Astrocyte (in vitro differentiated cells and primary cell): Measurements from ENCODE around the gene APEX1. TPM values are rescaled to one million over a fixed set of nuclear protein-coding genes. Genes with fewer than 3 reads are reported as not detected.

Experiments used
- DNase-seq: peaks from one replicate; pipeline ENCODE4 v3.0.0-alpha.2; 2010; ENCODE audit warnings: low read depth
- FAIRE-seq: peaks from 2 replicates; lab custom pipeline; 2011; peaks lifted over from hg19 to GRCh38; lab: Jason Lieb, UNC
- H2AFZ ChIP-seq: 2 replicates; pipeline ENCODE4 v1.6.0; 2012; ENCODE audit warnings: low read depth, low read length, inconsistent platforms
- H3K27ac ChIP-seq: 2 replicates; pipeline ENCODE4 v1.5.1; 2011; ENCODE audit warnings: low read depth, low read length, inconsistent platforms
- H3K27me3 ChIP-seq: 2 replicates; pipeline ENCODE4 v1.6.0; 2011; ENCODE audit warnings: low read length, inconsistent platforms; ENCODE audit not compliant: insufficient read depth
- H3K36me3 ChIP-seq: 2 replicates; pipeline ENCODE4 v1.5.1; 2011; ENCODE audit warnings: low read length, inconsistent platforms; ENCODE audit not compliant: insufficient read depth
- H3K4me1 ChIP-seq: 2 replicates; pipeline ENCODE4 v1.5.1; 2011; ENCODE audit warnings: low read length, inconsistent platforms; ENCODE audit not compliant: insufficient read depth
- H3K4me2 ChIP-seq: 2 replicates; pipeline ENCODE4 v1.6.0; 2012; ENCODE audit warnings: low read length, inconsistent platforms
- H3K4me3 ChIP-seq: 2 replicates; pipeline ENCODE4 v1.5.1; 2011; ENCODE audit warnings: low read depth, mild to moderate bottlenecking, low read length, inconsistent platforms; ENCODE audit not compliant: insufficient read depth
- H3K79me2 ChIP-seq: 2 replicates; pipeline ENCODE4 v1.6.0; 2012; ENCODE audit warnings: mild to moderate bottlenecking, low read length, inconsistent platforms; ENCODE audit not compliant: insufficient read depth
- H3K9ac ChIP-seq: 2 replicates; pipeline ENCODE4 v1.6.0; 2012; ENCODE audit warnings: mild to moderate bottlenecking, low read length, inconsistent platforms
- H3K9me3 ChIP-seq: 2 replicates; pipeline ENCODE4 v1.5.1; 2012; ENCODE audit warnings: low read depth, mild to moderate bottlenecking, low read length, inconsistent platforms; ENCODE audit not compliant: insufficient read depth
- H4K20me1 ChIP-seq: 2 replicates; pipeline ENCODE4 v1.6.0; 2012; ENCODE audit warnings: low read length, inconsistent platforms; ENCODE audit not compliant: insufficient read depth
- H3K27ac Mint-ChIP-seq: one replicate; pipeline ENCODE4 v1.8.0; 2021; ENCODE audit warnings: mild to moderate bottlenecking, mixed read lengths; ENCODE audit not compliant: unreplicated experiment
- H3K27me3 Mint-ChIP-seq: one replicate; pipeline ENCODE4 v1.8.0; 2021; ENCODE audit warnings: low read depth, mixed read lengths; ENCODE audit not compliant: unreplicated experiment
- H3K36me3 Mint-ChIP-seq: one replicate; pipeline ENCODE4 v1.8.0; 2021; ENCODE audit warnings: low read depth, mixed read lengths; ENCODE audit not compliant: unreplicated experiment
- H3K4me1 Mint-ChIP-seq: one replicate; pipeline ENCODE4 v1.8.0; 2021; ENCODE audit warnings: low read depth, mixed read lengths; ENCODE audit not compliant: unreplicated experiment
- H3K4me3 Mint-ChIP-seq: one replicate; pipeline ENCODE4 v1.8.0; 2021; ENCODE audit warnings: mild to moderate bottlenecking, moderate library complexity, mixed read lengths; ENCODE audit not compliant: unreplicated experiment
- H3K9me3 Mint-ChIP-seq: one replicate; pipeline ENCODE4 v1.8.0; 2021; ENCODE audit warnings: mild to moderate bottlenecking, mixed read lengths; ENCODE audit not compliant: unreplicated experiment
- CTCF ChIP-seq: IDR thresholded peaks from 2 replicates; pipeline ENCODE4 v1.5.1; 2011; ENCODE audit warnings: low read depth, mild to moderate bottlenecking, inconsistent platforms, low read length, moderate library complexity; ENCODE audit not compliant: insufficient read depth
- EZH2 ChIP-seq: IDR thresholded peaks from 2 replicates; pipeline ENCODE4 v1.6.1; 2012; ENCODE audit warnings: mild to moderate bottlenecking, low read length, inconsistent platforms; ENCODE audit not compliant: insufficient read depth
- total RNA-seq: library from RNA; stranded (reverse); gene quantifications from 2 replicates; pipeline ENCODE4 v1.2.1, GENCODE V29; 2021

APEX1 gene
- total RNA-seq, 1 donor from 2014 or later: 142 TPM

GRCh38 chr14:20429801-20430669 lies 25.0 kb upstream of the APEX1 start:
- peak overlapping the region; percentile 47 for H3K27ac Mint-ChIP-seq
- no peak overlapping the region for H3K4me3 ChIP-seq
- H3K27me3 Mint-ChIP-seq: peaks cover 6% of the 10 kb centered on the region
- peak overlapping the region; percentile 27 for H3K4me3 Mint-ChIP-seq
- H3K4me1 ChIP-seq: peaks cover 3% of the 10 kb centered on the region
- H3K79me2 ChIP-seq: no peaks in the 10 kb centered on the region
- H3K36me3 ChIP-seq: no peaks in the 10 kb centered on the region
- no peak overlapping the region for H2AFZ ChIP-seq
- DNase-seq (no peak), FAIRE-seq (no peak)
- no peak overlapping the region for H3K4me2 ChIP-seq
- H3K27ac ChIP-seq: no peak overlapping the region
- no peak for TF ChIP-seq EZH2
- TF ChIP-seq CTCF: no peak
- H3K27me3 ChIP-seq: no peaks in the 10 kb centered on the region
- peaks cover 13% of the 10 kb centered on the region for H3K4me1 Mint-ChIP-seq
- no peaks in the 10 kb centered on the region for H3K9me3 Mint-ChIP-seq
- H3K9ac ChIP-seq: no peak overlapping the region
- H3K36me3 Mint-ChIP-seq: no peaks in the 10 kb centered on the region
- no peaks in the 10 kb centered on the region for H3K9me3 ChIP-seq
- H4K20me1 ChIP-seq: no peaks in the 10 kb centered on the region

- Histone ChIP-seq H3K4me1 (peaks cover 15% of the 10 kb centered on the region), H3K27me3 (no peaks in the 10 kb centered on the region), H3K36me3 (no peaks in the 10 kb centered on the region), H3K79me2 (no peaks in the 10 kb centered on the region), H3K4me2 (peak overlapping the region; percentile 78), H2AFZ (peak overlapping the region; percentile 74), H3K4me3 (peak overlapping the region; percentile 28), H4K20me1 (no peaks in the 10 kb centered on the region), H3K9me3 (no peaks in the 10 kb centered on the region), H3K27ac (no peak overlapping the region), H3K9ac (peak overlapping the region; percentile 22)
- H3K4me3 Mint-ChIP-seq: no peak overlapping the region
- TF ChIP-seq EZH2: no peak
- TF ChIP-seq CTCF: no peak
- no peak for FAIRE-seq
- H3K27me3 Mint-ChIP-seq: peaks cover 32% of the 10 kb centered on the region
- H3K9me3 Mint-ChIP-seq: no peaks in the 10 kb centered on the region
- no peak overlapping the region for H3K27ac Mint-ChIP-seq
- H3K4me1 Mint-ChIP-seq: no peaks in the 10 kb centered on the region
- DNase-seq: no peak
- no peaks in the 10 kb centered on the region for H3K36me3 Mint-ChIP-seq
Observed at GRCh38 chr14:20434701-20435581, 20.1 kb upstream of the APEX1 start.
